HG02884 (cell line): ENCODE data around the gene NFKBIA.
"Not testable (repeated sequence)": the region's sequence is repeated elsewhere in the genome, so short reads cannot be mapped to it uniquely, and the experiment has no call there.

Source experiments
- ATAC-seq: cut with Tn5 transposase; IDR thresholded peaks from one replicate; pipeline ENCODE4 v1.9.1; 2021; ENCODE audit warnings: mild to moderate bottlenecking, moderate library complexity; ENCODE audit not compliant: unreplicated experiment

The NFKBIA gene

GRCh38 chr14:35392103-35392502 is 12.4 kb downstream of the NFKBIA start:
- ATAC-seq, result no peak

GRCh38 chr14:35391388-35391710 is 13.2 kb downstream of the NFKBIA start:
- ATAC-seq, result no peak

GRCh38 chr14:35390577-35391387 is 13.8 kb downstream of the NFKBIA start:
- ATAC-seq, result peak; percentile 63

- no peak for ATAC-seq
Measured at GRCh38 chr14:35389315-35389667, 15.3 kb downstream of the NFKBIA start.

- no peak for ATAC-seq
Measured at GRCh38 chr14:35388656-35389314, 15.8 kb downstream of the NFKBIA start.

- no peak for ATAC-seq
Measured at GRCh38 chr14:35387713-35388579, 16.6 kb downstream of the NFKBIA start.

- no peak for ATAC-seq
Measured at GRCh38 chr14:35387219-35387618, 17.3 kb downstream of the NFKBIA start.

GRCh38 chr14:35386673-35387125 is 17.9 kb downstream of the NFKBIA start:
- no peak for ATAC-seq

- no peak for ATAC-seq
Measured at GRCh38 chr14:35385042-35385839, 19.3 kb downstream of the NFKBIA start.

GRCh38 chr14:35384455-35385041 is 20.0 kb downstream of the NFKBIA start:
- ATAC-seq, result no peak

GRCh38 chr14:35383569-35384454 is 20.7 kb downstream of the NFKBIA start:
- ATAC-seq, result no peak

GRCh38 chr14:35380794-35381193 is 23.8 kb downstream of the NFKBIA start:
- ATAC-seq, result no peak

- not testable (repeated sequence) for ATAC-seq
Measured at GRCh38 chr14:35379234-35379933, 25.2 kb downstream of the NFKBIA start.

GRCh38 chr14:35378425-35379233 is 25.9 kb downstream of the NFKBIA start:
- no peak for ATAC-seq

GRCh38 chr14:35375558-35376025 is 29.0 kb downstream of the NFKBIA start:
- no peak for ATAC-seq

- ATAC-seq, result no peak
Measured at GRCh38 chr14:35374263-35374712, 30.3 kb downstream of the NFKBIA start.

- ATAC-seq, result not testable (repeated sequence)
Measured at GRCh38 chr14:35373208-35373607, 31.3 kb downstream of the NFKBIA start.

- ATAC-seq, result no peak
Measured at GRCh38 chr14:35370969-35371368, 33.6 kb downstream of the NFKBIA start.
